Cerebellar nuclear complex (tissue), 1 donor: ENCODE data around the gene PSD4.

Experiments
- DNase-seq, 2 experiments: peaks; one replicate each; lab custom pipeline; 2025; lab: John Stamatoyannopoulos, UW

Gene PSD4

DNA sequence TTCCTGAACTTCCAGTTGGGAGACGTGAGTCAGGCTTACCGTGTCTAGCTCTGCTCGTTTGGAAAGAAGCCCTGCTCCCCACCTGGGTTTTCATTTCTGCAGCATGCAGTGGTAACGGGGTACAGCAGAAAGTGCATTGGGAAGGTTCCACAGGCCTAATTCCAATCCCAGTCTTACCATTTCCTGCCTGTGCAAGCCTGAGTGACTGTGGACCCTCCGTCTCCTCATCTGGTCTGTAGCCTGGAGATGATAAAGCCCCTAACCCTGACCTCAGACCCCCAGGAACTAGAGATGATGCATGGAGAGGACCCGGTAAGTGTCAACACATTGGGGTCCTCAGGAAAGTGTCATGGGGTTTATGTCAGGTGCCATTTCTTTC lies 5.8 kb upstream of the PSD4 start:
- no peak for DNase-seq

DNA sequence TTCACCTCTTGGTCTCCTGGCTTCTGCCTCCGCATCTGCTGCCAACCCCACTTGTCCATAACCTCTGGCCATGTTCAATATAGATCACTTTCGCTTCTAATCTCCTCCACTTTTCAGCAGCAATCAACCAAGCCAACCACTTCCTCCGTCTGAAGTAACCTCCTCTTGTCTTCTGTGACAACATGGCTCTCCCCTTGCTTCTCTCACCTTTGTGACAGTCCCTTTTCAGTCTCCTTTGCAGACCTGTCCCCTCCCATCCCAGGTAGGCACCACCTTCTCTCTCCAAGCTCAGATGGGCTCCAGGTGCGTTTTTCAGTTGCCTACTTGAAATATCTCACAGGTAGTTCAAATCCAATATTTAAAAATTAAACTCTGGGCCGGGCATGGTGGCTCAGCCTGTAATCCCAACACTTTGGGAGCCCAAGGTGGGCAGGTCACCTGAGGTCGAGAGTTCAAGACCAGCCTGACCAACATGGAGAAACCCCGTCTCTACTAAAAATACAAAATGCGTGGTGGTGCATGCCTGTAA lies 4.7 kb upstream of the PSD4 start:
- no peak for DNase-seq

DNA sequence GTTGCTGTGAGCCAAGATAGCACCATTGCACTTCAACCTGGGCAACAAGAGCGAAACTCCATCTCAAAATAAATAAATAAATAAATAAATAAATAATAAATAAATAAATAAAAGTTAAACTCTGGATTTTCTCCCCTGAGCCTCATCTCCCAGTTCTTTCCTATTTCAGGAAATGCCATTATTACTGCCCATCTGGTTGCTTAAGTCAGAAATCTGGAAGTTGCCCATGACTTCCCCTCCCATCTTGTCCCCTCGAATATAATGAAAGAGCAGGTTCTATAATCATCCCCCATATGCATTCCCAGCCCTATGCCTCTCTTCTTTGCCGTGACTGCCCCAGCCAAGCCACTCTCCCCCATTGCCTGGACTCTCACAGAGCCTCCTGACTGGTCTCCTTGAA lies 4.2 kb upstream of the PSD4 start:
- no peak for DNase-seq

DNA sequence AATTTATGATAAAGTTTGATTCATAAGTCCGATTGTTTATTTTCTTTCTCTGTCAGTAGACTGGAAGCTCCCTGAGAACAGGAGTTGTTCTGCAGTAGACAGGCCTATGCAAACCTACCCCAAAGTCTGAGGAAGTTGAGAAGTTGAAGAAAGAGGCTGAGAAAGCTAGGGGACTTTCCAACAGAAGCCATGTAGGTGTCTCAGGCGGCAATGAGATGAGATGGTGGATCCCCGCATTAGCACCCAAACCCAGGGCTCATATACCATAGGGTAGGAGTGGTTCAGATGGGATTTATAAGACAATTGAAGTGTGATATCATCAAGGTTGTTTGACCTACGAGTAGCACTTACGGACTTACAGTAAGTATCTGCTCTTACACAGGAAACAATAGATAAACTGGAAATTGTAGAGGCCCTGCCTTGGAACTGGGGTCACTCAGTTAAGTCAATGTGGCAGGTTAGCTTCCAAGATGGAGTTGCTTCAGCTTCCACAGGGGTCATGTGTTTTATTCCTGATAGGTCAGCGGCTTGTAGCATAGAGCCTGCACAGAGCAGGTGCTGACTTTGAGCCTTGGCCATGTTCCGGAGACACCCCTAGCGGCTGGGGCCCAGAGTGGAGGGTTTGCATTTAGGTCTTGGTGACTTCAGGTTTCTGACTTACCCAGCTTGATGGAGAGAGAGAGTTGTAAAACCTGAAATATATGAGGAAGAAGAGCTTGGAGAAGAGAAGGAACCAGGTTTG lies 2.3 kb upstream of the PSD4 start:
- DNase-seq, result no peak

DNA sequence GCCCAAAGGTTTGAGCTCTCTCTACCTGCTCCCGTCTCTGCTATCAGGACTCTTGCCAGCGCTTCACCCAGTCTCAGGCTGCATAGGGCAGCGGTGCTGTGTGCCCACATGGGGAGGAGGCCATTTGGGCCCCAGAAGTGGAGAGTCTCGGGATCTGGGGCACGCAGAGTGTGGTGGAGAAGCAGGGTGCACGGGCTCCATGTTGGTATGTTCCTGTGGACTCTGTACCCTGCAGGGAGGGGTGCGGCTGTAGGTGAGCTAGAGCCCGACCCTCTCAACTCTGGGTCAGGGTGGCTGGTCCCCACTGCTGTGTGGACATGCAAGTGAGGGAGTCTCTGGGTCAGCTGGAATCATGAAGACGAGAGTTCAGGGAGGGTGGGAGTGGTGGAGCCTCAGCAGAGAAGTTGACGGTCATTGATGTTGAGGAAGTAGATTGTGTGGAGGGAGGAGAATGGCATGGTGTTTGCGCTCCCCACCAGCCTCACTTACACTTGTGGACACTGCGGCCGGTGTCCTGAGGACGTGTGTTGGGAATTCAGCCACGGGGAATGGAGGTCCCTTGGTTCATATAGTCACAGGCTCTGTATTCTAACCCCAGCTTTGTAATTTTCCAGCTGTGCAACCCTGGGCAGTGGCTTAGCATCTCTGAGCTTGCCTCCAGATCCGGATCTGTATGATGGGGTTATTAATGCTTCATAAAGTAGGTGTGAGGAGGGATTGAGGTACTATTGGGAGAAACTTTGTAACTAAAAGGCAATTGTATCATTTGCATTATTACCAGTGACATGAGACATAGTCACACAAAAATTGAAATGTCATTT lies 840 bp upstream of the PSD4 start:
- no peak for DNase-seq

DNA sequence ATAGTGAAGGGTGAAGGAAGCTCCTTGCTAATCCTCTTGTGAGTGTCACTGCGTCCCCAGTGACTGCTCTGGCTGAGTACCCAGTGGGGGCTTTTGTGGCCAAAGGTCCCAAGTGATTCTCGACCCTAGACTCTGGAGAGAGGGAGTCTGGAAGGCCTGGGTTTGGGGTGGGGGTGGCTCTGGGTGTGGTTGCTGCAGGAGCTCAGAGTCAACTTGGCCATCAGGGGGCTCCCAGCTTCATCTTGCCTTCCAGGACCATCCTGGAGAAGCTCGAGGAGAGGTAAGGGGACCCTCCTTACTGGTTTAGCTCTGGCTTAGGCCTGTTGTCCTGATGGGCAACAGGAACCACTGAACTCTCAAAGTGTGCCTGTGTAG lies 592 bp downstream of the PSD4 start:
- no peak for DNase-seq

DNA sequence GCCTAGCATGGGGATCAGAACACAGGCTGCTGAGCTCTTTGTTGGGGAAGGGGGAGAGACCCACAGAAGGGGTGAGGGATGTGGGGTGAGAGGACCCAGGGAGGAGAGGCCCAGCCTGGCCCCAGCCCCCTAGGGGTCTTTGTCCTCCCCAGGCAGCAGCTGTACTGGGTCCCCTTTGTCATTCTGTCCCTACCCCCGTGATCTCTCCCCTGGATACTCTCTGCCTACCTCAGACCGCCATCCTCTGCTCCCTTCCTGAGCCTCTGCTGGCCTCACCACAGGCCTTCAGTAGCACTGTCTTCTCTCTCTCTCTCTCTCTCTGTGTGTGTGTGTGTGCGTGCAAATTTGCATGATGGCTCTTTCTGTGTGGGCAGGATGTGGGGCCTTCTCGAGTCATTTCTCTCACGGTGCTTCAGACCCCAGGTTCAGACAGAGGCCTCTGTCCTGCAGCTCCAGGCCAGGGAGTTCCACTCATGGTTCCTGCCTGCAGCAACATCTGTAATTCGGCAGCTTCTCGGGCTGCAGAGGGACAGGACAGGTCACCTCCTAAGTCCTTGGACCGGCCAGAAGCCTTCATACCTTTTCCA lies 1.4 kb downstream of the PSD4 start:
- no peak for DNase-seq

DNA sequence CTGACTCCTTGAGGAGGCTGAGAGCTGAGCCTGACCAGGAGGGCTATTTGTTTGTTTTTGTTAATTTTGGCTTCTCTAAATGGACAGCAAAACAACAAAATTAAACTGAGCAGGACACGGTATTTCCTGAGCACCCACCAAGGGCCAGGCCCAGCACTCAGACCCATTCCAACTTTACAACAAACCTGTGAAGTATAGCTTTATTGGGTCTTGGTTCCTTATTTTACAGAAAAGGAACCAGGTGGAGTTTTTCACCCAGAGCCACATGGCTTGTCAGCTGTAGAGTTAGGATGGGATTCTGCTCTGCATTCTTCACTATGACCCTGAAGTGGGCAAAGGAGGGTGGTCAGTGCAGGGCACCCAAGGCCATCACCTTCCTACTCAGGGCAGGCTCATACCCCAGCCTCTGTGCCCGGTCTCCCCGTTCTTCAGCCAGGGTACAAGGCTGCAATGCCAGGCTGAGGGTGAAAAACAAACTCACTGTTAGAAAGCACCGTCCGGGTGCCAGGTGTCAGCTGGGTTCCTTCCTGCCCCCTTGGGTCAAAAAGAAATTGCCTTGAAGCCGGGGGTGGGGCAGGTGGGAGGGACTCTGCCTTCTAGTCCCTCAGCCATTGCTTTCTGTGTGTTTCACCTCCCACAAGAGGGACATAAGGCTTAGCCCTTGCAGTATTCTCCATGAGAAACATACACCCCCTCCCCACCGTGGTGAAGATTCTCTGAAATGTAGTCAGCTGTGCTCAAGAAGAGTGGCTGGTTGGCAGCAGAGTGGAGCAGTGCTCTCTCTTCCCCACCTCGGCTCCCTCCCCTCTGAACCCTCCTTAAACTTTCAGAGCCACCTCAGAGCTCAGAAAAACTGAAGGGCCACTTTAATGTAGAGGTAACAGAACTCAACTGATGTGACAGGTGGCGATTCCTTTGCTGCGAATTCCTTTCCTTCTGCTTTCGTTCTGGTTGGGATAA lies 2.2 kb downstream of the PSD4 start:
- DNase-seq, result no peak

DNA sequence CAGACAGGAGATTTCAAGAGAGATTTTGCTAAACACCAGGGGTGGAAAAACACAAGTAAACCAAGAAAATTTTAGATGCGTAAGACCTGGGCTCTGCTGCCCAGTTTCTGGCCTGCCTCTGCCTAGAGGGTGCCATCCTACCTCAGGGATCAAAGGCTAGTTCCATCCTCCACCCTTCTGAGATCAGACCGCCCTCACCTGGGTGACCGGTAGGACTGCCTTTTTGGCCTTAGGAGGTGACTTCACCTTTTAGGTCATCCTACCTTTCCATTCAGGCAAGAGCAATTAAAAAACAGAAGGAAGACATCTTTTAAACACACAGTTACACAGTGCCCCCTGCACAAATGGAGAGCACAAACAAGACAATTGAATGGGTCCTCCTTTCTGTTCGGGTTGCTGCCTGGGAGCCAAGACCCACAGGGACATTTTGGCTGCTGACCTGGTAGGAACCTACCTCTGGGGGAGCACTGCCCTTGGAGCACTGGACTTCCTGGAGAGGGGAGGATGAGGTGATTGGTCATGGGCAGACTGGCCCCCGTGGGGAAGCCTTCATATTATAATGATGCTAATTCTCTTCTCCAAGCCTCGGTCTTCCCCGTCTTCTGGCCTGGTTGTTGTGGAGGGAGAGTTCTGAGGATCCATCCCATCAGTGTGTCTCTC lies 3.1 kb downstream of the PSD4 start:
- no peak for DNase-seq

DNA sequence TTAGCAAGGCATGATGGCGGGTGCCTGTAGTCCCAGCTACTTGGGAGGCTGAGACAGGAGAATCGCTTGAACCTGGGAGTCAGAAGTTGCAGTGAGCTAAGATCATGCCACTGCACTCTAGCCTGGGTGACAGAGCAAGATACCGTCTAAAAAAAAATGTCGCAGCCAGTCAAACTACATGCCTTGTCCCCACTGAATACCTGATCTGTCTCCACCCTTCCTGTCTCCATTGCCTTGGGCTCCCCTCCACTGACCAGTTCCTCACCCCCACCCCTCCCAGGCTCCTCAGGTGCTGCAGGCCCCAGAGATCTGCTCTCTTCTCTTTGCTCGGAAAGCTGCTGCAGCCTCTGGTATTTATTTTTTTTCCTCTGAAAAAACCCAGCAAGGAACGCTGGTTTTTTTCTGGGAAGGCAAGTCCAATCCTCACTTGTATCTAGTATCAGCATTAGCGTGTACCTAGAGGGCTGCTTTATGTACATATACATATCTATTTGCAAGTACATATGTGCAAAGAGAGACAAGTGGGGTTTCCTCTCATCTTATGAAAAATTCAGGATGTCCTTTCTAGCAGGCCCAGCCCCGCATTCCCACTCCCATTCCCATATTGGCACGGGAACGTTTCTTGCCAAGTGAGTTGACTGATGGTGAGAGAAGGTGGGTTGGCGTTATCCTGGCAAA lies 4.4 kb downstream of the PSD4 start:
- DNase-seq, result no peak

DNA sequence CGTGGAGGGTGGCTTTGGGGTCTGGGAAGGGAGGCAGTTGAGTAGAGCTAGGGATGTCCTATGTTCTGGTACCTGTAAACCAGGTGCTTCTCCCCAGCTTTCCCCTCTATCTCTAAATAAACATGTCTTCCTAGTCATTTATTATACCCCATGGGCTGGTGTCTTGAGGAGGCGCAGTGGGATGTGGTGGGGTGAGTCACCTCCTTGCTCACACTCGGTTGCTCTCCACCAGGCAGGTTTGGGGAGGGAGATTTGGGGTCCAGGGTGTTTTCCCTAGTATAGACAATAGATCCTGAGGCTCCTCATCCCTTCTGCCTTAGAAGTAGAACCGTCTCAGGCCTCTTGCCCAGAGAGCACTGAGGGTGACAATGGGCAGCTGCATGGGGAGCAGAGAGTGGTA lies 5.1 kb downstream of the PSD4 start:
- DNase-seq, result no peak

DNA sequence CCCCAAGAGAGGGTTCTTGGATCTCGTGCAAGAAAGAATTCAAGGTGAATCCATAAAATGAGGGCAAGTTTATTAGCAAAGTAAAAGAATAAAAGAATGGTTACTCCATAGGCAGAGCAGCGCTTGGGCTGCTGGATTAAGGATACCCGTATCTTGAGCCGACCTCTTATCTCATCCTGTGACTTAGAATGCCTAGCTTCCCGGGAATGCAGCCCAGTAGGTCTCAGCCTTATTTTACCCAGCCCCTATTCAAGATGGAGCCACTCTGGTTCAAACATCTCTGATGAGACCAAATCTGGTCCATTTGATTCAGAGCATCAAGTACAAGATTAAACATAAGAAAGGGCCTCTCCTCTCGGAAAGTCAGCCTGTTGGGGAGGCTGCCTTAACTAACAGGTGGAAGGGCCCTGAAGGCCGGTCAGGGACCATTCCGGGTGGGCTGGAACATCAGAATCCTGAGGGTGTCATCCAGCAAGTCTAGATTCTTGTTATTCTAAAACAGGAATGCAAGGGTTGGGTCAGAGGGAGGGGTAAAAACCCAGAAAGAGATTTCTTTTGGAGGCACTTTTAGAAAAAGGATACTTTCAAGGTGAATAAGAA lies 5.8 kb downstream of the PSD4 start:
- DNase-seq, result no peak

DNA sequence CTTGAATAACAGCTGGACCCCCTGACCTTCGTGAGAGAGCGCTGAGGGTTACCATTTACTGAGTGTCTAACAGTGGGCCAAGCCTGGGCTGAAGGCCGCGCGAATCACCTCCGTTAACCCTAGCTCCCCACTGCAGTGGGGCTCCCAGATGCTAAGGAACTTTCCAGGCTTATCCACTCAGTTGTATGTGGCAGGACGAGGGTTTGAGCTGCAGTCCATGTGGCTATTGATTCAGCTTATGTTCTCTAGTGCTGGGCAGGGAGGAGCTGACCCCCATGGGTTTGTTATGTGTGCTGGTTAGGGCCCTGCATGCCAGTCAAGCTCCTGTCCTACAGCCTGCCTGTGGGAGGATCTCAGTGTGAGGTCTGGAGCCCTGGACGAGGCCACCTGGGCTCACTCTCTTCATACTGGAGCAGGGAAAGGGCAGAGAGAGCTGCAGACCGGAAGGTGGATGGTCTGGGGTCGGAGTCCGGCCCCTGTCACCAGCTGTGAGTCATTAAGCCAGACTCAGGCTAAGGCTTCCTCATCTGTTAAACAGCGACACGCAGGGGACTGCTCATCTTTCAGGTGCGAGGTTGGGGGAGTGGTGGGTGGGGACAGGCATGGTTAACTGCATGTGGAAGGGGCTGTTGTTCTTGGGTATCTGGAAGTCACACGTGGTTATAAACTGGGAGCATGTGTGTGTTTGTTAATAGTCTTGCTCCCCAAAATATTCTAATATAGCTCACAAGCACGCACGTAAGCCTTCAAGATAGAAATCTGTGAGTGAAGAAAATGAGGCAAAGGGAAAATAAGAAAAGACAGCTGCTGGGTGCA lies 6.6 kb downstream of the PSD4 start:
- DNase-seq, result no peak

DNA sequence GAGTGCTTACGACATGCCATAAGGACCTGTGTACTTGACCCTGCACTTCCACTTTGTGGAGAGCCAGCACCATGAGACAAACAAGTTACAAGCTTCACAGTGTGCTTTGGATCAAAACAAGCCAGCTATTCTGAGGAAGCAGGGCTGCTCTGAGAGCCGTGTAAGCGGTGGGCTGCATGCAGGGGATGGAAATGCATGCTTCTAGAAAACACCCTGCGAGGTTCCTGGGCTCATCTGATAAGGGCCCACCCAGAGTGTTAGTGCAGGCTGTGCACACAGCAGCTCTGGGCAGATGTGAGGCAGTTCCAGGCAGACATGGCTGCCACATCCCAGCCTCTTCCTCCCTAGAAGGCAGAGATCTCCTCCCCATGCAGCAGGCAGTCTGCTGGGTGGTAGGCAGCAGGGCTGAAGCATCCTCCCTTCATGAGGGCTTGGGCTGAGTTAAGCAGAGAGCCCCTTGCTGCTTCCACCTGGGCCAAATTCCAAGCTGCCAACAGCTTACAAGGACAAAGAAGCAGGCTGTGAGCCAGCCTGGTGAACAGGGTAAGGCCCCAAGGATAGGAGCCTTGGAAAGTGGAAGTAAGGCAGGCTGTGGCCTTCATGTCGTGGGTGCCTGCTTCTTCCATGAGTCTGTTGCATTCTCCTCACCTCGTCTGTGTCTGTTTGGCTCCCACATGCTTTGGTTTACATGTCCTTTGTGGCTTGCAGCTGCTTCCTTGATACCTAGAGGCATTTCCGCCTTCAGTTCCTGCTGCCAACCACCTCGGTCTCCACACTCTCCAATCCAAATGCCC lies 7.7 kb downstream of the PSD4 start:
- DNase-seq, result no peak

DNA sequence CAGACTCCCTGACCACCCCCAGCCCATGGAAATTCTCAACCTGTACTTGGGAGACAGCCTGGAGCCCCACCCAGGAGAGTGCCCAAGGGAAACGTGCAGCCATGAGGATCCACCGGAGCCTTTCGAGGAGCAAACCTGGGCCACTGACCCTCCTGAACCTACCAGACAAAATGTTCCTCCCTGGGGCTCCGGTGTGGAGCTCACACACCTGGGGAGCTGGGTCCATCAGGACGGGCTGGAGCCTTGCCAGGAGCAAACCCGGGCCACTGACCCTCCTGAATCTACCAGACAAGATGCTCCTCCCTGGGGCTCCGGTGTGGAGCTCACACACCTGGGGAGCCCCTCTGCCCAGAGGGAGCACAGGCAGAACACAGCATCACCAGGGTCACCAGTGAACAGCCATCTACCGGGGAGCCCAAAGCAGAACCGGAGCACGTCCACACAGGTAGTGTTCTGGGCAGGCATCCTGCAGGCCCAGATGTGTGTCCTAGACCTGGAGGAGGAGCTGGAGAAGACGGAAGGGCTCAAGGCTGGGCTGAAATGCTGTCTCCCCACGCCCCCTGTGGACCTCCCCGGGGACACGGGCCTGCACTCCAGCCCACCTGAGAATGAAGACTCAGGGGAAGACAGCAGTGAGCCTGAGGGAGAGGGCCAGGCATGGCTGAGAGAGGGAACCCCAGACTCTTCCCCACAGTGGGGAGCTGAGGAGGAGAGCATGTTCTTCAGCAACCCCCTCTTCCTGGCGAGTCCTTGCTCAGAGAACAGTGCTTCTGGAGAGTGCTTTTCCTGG lies 8.9 kb downstream of the PSD4 start:
- DNase-seq, result no peak

DNA sequence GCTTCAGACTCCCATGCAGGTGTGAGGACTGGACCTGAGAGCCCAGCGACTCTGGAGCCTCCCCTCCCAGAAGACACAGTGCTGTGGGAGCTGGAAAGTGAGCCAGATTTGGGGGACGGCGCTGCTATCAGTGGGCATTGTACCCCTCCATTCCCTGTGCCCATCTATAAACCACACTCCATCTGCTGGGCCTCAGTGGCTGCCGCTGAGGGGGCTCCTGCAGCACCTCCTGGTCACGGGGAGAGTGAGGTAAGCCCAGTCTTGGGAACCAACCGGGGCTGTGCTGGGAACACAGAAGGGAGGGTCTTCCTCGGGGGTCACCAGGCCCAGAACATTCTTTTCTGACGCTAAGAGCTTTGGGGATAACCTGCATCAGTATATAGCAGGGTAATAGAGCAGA lies 9.5 kb downstream of the PSD4 start:
- no peak for DNase-seq

DNA sequence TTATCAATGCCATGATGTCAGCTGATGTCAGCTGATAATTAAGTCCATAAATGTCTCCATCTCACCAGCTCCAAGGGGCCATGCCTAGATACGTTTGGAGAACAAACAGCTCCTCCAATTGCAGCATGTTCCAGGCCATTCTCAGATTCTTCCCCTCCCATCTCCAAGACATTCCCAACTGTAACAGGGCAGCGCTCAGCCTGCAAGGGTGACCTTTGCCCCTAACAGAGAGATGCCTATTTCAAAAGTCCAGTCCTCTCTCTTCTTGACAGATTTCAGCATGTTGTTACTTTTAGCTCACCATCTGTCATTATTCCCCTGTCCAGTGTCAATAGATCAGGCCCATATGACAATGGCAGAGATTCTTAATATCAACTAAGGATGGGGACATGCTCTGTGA lies 9.9 kb downstream of the PSD4 start:
- DNase-seq, result no peak
